Muscle layer of colon (tissue), 2 donors: ENCODE data around the gene RFESD.
A peak's percentile ranks its signal among the peaks of the same experiment; 100 is the strongest.

Source experiments
- H3K27ac ChIP-seq: one replicate; pipeline ENCODE4 v1.7.0; 2013; ENCODE audit warnings: low read depth, mild to moderate bottlenecking, low read length, moderate library complexity
- H3K27me3 ChIP-seq, 2 donors: one replicate each; pipeline ENCODE4 v1.7.0; 2013; ENCODE audit warnings: low read length in 2 of 2, mild to moderate bottlenecking in 2 of 2; ENCODE audit not compliant: insufficient read depth in 2 of 2, control insufficient read depth in 1 of 2
- H3K36me3 ChIP-seq: one replicate; pipeline ENCODE4 v1.7.0; 2013; ENCODE audit warnings: mild to moderate bottlenecking, low read length; ENCODE audit not compliant: insufficient read depth
- H3K4me1 ChIP-seq: one replicate; pipeline ENCODE4 v1.7.0; 2013; ENCODE audit warnings: mild to moderate bottlenecking, low read length; ENCODE audit not compliant: insufficient read depth
- H3K4me3 ChIP-seq, 2 donors: one replicate each; pipeline ENCODE4 v1.7.0; 2013; ENCODE audit warnings: low read length in 2 of 2, low read depth in 1 of 2, mild to moderate bottlenecking in 1 of 2, moderate library complexity in 1 of 2
- H3K9ac ChIP-seq: one replicate; pipeline ENCODE4 v1.7.0; 2013; ENCODE audit warnings: low read length
- H3K9me3 ChIP-seq: one replicate; pipeline ENCODE4 v1.7.0; 2013; ENCODE audit warnings: mild to moderate bottlenecking, low read length
- donor health status: abdominal sarcoma.
- donor health status: Adenocarcinoma of cecum.

RFESD gene

GRCh38 chr5:95619514-95620029 lies 27.0 kb upstream of the RFESD start:
- Histone ChIP-seq H3K9ac (no peak overlapping the region), H3K36me3 (no peaks in the 10 kb centered on the region), H3K27ac (no peak overlapping the region)

GRCh38 chr5:95620030-95620869 lies 26.3 kb upstream of the RFESD start, which contains the start of gene GPR150:
Gene GPR150 (plus strand): TSS chr5:95620087. CDS start chr5:95620276, 189 bp downstream.
- Histone ChIP-seq H3K9me3 (no peaks in the 10 kb centered on the region), H3K36me3 (no peaks in the 10 kb centered on the region), H3K27ac (no peak within 1 kb of the TSS), H3K9ac (no peak within 1 kb of the TSS), H3K27me3 (peaks cover 4 to 5% of the 10 kb centered on the region in 2 donors), H3K4me3 (peak within 1 kb of the TSS; percentile 54 to 58), H3K4me1 (peaks cover 18% of the 10 kb centered on the region)

More at GRCh38 chr5:95619514-95620029, 27.0 kb upstream of the RFESD start:
- H3K27me3 ChIP-seq = peaks cover 4 to 5% of the 10 kb centered on the region in 2 donors
- no peaks in the 10 kb centered on the region for H3K9me3 ChIP-seq
- peaks cover 18% of the 10 kb centered on the region for H3K4me1 ChIP-seq
- H3K4me3 ChIP-seq = peak overlapping the region in 1 of 2 donors; percentile 58

GRCh38 chr5:95620870-95621838 lies 25.4 kb upstream of the RFESD start:
- H3K27ac ChIP-seq = no peak overlapping the region
- peak overlapping the region; percentile 49 to 54 for H3K4me3 ChIP-seq
- no peaks in the 10 kb centered on the region for H3K9me3 ChIP-seq
- H3K27me3 ChIP-seq = peaks cover 4 to 5% of the 10 kb centered on the region in 2 donors
- no peaks in the 10 kb centered on the region for H3K36me3 ChIP-seq
- H3K4me1 ChIP-seq = peaks cover 18% of the 10 kb centered on the region
- H3K9ac ChIP-seq = no peak overlapping the region

DNA sequence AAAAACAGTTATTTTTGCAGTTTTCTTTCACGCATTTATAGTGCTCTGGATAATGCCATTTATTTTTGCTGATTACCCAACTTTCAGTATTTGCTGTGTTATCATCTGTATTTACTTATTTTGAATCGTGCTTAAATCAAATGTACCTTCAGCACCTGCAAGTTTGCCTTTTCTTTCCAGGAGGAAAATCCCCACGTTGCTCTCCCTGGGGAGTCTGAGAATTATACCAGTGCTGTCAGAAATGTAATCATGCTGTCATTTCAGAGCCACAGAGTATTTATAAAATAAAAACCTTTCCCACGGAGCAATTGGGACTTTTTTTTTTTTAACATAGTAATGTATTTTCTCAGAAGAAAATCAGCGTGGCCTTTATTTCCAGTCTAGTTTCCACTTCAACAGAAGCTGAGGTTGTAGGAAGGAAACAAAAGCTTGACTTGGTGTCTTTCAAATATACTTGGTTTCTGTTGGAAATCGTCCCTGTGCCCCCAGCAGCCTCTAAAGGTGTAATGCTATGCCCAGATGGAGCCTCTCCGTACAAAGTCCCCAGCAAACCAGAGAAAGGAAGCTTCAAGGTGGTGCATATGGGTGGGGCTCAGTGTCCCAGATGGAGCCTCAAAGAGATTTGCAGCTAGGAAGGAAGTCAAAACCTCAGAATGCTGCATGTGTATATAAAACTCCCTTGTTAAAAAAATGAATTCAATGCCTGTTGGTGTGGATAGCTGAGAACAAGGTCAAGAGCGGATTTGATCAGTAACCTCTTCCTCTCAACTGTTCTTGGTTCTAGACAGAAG lies 24.5 kb upstream of the RFESD start:
- no peak overlapping the region for H3K27ac ChIP-seq
- H3K9me3 ChIP-seq = no peaks in the 10 kb centered on the region
- H3K27me3 ChIP-seq = peaks cover 4 to 5% of the 10 kb centered on the region in 2 donors
- H3K4me1 ChIP-seq = peaks cover 18% of the 10 kb centered on the region
- no peaks in the 10 kb centered on the region for H3K36me3 ChIP-seq
- H3K9ac ChIP-seq = no peak overlapping the region
- H3K4me3 ChIP-seq = peak overlapping the region in 1 of 2 donors; percentile 49

GRCh38 chr5:95623706-95624105 lies 22.9 kb upstream of the RFESD start:
- Histone ChIP-seq H3K9me3 (no peaks in the 10 kb centered on the region), H3K36me3 (no peaks in the 10 kb centered on the region), H3K9ac (no peak overlapping the region), H3K27me3 (peaks cover 4 to 5% of the 10 kb centered on the region in 2 donors), H3K27ac (no peak overlapping the region), H3K4me1 (peaks cover 18% of the 10 kb centered on the region), H3K4me3 (no peak overlapping the region)

DNA sequence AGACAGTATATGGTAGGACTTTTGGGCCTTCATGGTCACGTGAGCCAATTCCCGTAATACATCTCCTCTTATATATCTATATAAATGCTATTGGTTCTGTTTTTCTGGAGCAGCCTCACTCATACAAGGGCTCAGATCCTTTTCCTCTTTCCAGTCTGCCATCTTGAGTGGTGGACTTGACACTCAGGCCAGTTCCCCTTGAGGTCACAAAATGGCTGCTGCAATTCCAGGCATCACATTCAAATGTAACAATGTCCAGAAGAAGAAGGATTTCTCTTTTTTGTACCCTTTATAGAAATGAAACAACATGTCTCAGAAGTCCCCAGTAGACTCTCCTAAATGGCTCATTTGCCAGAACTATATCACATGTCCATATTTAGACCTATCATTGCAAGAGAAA lies 22.2 kb upstream of the RFESD start:
- Histone ChIP-seq H3K9ac (no peak overlapping the region), H3K27ac (no peak overlapping the region), H3K36me3 (no peaks in the 10 kb centered on the region), H3K9me3 (no peaks in the 10 kb centered on the region), H3K4me3 (no peak overlapping the region), H3K27me3 (peaks cover 0 to 5% of the 10 kb centered on the region in 2 donors), H3K4me1 (peaks cover 12% of the 10 kb centered on the region)

DNA sequence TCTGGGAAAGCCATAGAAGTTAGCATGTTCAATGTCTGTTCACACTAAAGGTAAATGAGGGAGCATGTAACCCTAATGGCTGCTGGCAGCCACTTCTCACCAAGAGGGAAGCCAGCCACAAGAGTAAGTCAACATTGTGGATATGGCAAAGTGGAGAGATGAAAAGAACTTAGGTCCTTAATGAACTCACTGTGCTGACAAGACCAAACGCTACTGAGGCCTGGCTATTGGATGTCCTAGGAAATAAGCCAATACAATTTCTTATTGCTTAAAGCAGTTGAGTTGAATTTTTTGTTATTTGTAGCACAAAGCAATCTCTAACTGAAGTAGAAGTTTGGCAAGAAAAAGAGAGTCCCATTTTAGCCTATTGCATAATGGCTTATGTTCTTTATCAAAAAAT lies 19.9 kb upstream of the RFESD start:
- no peaks in the 10 kb centered on the region for H3K27me3 ChIP-seq
- H3K4me1 ChIP-seq = peaks cover under 1% of the 10 kb centered on the region
- H3K9me3 ChIP-seq = no peaks in the 10 kb centered on the region
- no peak overlapping the region for H3K27ac ChIP-seq
- H3K4me3 ChIP-seq = no peak overlapping the region
- H3K9ac ChIP-seq = no peak overlapping the region
- H3K36me3 ChIP-seq = no peaks in the 10 kb centered on the region

GRCh38 chr5:95627971-95628810 lies 18.4 kb upstream of the RFESD start:
- H3K9ac ChIP-seq = no peak overlapping the region
- H3K4me3 ChIP-seq = no peak overlapping the region
- H3K36me3 ChIP-seq = no peaks in the 10 kb centered on the region
- no peaks in the 10 kb centered on the region for H3K27me3 ChIP-seq
- no peak overlapping the region for H3K27ac ChIP-seq
- H3K4me1 ChIP-seq = no peaks in the 10 kb centered on the region
- no peaks in the 10 kb centered on the region for H3K9me3 ChIP-seq

- Histone ChIP-seq H3K27ac (no peak overlapping the region), H3K36me3 (no peaks in the 10 kb centered on the region), H3K4me3 (no peak overlapping the region), H3K9ac (no peak overlapping the region), H3K27me3 (no peaks in the 10 kb centered on the region), H3K4me1 (no peaks in the 10 kb centered on the region), H3K9me3 (no peaks in the 10 kb centered on the region)
These were observed 17.6 kb upstream of the RFESD start for GRCh38 chr5:95628933-95629332.

GRCh38 chr5:95630394-95630917 lies 16.1 kb upstream of the RFESD start:
- Histone ChIP-seq H3K36me3 (no peaks in the 10 kb centered on the region), H3K9me3 (no peaks in the 10 kb centered on the region), H3K9ac (no peak overlapping the region), H3K4me3 (no peak overlapping the region), H3K4me1 (no peaks in the 10 kb centered on the region), H3K27ac (no peak overlapping the region), H3K27me3 (no peaks in the 10 kb centered on the region)
